ENCODE measurements around the gene LRMDA.

DNA sequence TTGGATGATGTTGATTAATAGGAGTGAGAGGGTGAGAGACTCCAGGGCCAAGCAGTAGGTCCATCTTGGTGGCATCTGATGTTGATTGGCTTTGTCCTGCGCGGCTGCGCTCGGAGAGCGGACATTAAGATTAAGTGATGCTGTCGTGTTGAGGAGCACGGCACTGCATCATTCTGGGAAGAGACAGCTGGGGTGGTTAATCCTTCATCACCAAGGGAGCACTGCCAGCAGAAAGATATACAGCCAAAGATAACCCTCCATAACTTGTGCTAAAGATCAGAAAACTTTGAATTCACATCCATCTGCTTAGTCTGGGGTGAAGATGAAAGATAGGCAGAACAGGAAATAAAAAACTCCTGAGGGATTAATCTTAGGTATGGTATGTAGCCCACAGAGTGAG, 208.3 kb downstream of the LRMDA start:
- TF ChIP-seq, protein P1, sequence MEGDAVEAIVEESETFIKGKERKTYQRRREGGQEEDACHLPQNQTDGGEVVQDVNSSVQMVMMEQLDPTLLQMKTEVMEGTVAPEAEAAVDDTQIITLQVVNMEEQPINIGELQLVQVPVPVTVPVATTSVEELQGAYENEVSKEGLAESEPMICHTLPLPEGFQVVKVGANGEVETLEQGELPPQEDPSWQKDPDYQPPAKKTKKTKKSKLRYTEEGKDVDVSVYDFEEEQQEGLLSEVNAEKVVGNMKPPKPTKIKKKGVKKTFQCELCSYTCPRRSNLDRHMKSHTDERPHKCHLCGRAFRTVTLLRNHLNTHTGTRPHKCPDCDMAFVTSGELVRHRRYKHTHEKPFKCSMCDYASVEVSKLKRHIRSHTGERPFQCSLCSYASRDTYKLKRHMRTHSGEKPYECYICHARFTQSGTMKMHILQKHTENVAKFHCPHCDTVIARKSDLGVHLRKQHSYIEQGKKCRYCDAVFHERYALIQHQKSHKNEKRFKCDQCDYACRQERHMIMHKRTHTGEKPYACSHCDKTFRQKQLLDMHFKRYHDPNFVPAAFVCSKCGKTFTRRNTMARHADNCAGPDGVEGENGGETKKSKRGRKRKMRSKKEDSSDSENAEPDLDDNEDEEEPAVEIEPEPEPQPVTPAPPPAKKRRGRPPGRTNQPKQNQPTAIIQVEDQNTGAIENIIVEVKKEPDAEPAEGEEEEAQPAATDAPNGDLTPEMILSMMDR (conservative IDR thresholded peaks at IDR 0.05; ENCODE audit: low read length): no peak
- no peak for TF ChIP-seq EZH2phosphoT487 (IDR thresholded peaks at IDR 0.05; ENCODE audit: borderline replicate concordance, low read depth, low read length)

Measured in OCI-LY7 (cell line).